K562 (cell line): ENCODE results near the gene MMEL1. TPM values are rescaled to one million over a fixed set of nuclear protein-coding genes. Genes with fewer than 3 reads are reported as not detected.

ENCODE experiments used
- ATAC-seq: fragments of 200-7000 bp; cut with Tn5 transposase; 3 replicates; pipeline ENCODE4 v1.9.1; 2020; ENCODE audit warnings: moderate library complexity
- BruUV-seq: library from RNA; stranded (reverse); fragments of 400-500 nt; replicated peaks from 2 replicates; lab custom pipeline; 2021; lab: Mats Ljungman, UMichigan
- CTCF ChIA-PET: fragments of 300-600 bp; formaldehyde crosslinking; extraction: SDS; loops from one replicate; lab custom pipeline; 2021; ENCODE audit warnings: low intra/inter-chr PET ratio; lab: Yijun Ruan, JAX
- POLR2A ChIA-PET: fragments of 300-600, 350-650 bp; sonication (Branson Sonifier 250); formaldehyde crosslinking; extraction: SDS; loops from one replicate; lab custom pipeline; 2021; ENCODE audit warnings: antibody characterized with exemption, inconsistent platforms; lab: Yijun Ruan, JAX
- DNase-seq, 4 experiments: peaks; one replicate each; pipeline versions ENCODE4 v3.0.0 to v3.0.0-alpha.2; 2011 to 2018; ENCODE audit warnings: low spot score in 3 of 4, mixed read lengths in 3 of 4; ENCODE audit errors: extremely low read depth in 1 of 4
- FAIRE-seq: peaks from 2 replicates; lab custom pipeline; 2011; peaks lifted over from hg19 to GRCh38; lab: Jason Lieb, UNC
- H2AFZ ChIP-seq: 2 replicates; pipeline ENCODE4 v1.6.0; 2011; ENCODE audit warnings: low read depth, low read length, control low read depth, inconsistent platforms
- H3K27ac ChIP-seq: fragments of 200-600 bp; 3 replicates; pipeline ENCODE4 v1.8.0; 2011; ENCODE audit warnings: low read depth, mild to moderate bottlenecking, control low read depth, inconsistent platforms, low read length, moderate library complexity, mixed read lengths; ENCODE audit errors: extremely low read depth
- H3K27me3 ChIP-seq, 2 experiments: fragments of 300-600 bp in 1 of 2; 2 replicates in 1 of 2; 3 replicates in 1 of 2; pipeline versions ENCODE4 v1.6.0 to v1.8.0; 2011; ENCODE audit warnings: inconsistent platforms in 2 of 2, low read length in 2 of 2, mild to moderate bottlenecking in 1 of 2, mixed read lengths in 1 of 2, moderate library complexity in 1 of 2; ENCODE audit not compliant: control insufficient read depth in 2 of 2, insufficient read depth in 2 of 2
- H3K36me3 ChIP-seq: fragments of 300-600 bp; 3 replicates; pipeline ENCODE4 v1.8.0; 2011; ENCODE audit warnings: mild to moderate bottlenecking, low read length, inconsistent platforms; ENCODE audit not compliant: control insufficient read depth, insufficient read depth
- H3K4me1 ChIP-seq, 2 experiments: fragments of 200-600 bp in 1 of 2; replicated peaks in 1 of 2; 2 replicates in 1 of 2; 3 replicates in 1 of 2; pipeline versions ENCODE4 v1.5.1 to v1.8.0; 2011; ENCODE audit warnings: inconsistent platforms in 2 of 2, low read length in 2 of 2, mild to moderate bottlenecking in 1 of 2, mixed read lengths in 1 of 2, moderate library complexity in 1 of 2; ENCODE audit not compliant: control insufficient read depth in 2 of 2, insufficient read depth in 2 of 2
- H3K4me2 ChIP-seq: 2 replicates; pipeline ENCODE4 v1.6.1; 2011; ENCODE audit warnings: low read length, control low read depth, inconsistent platforms, mixed read lengths; ENCODE audit not compliant: insufficient read depth
- H3K4me3 ChIP-seq: fragments of 200-600 bp; sonication (generic), shearing (Covaris generic); 2 replicates; pipeline ENCODE4 v1.5.1; 2016; ENCODE audit warnings: control low read depth, inconsistent platforms
- H3K79me2 ChIP-seq: fragments of 200-600 bp; 3 replicates; pipeline ENCODE4 v1.8.0; 2011; ENCODE audit warnings: low read length, inconsistent platforms; ENCODE audit not compliant: control insufficient read depth, insufficient read depth
- H3K9ac ChIP-seq, 2 experiments: 2 replicates each; pipeline versions ENCODE4 v1.6.0 to v1.6.1; 2011; ENCODE audit warnings: low read depth in 2 of 2, low read length in 2 of 2, control low read depth in 1 of 2, inconsistent platforms in 1 of 2, mild to moderate bottlenecking in 1 of 2, mixed read lengths in 1 of 2; ENCODE audit not compliant: insufficient read depth in 1 of 2
- H3K9me1 ChIP-seq: one replicate; pipeline ENCODE4 v1.6.0; 2011; ENCODE audit warnings: inconsistent platforms, mild to moderate bottlenecking, low read length, moderate library complexity; ENCODE audit not compliant: control insufficient read depth, insufficient read depth
- H3K9me3 ChIP-seq: replicated peaks from 2 replicates; pipeline ENCODE4 v1.5.1; 2011; ENCODE audit warnings: low read depth, low read length, inconsistent platforms; ENCODE audit not compliant: control insufficient read depth, insufficient read depth
- H4K20me1 ChIP-seq: replicated peaks from 2 replicates; pipeline ENCODE4 v1.6.1; 2011; ENCODE audit warnings: low read length, inconsistent platforms, mixed read lengths; ENCODE audit not compliant: control insufficient read depth, insufficient read depth
- C11orf30 ChIP-seq: fragments of 450-650 bp; IDR thresholded peaks from 2 replicates; pipeline ENCODE4 v1.6.1; 2016; ENCODE audit warnings: low read depth, mild to moderate bottlenecking
- CCNT2 ChIP-seq: IDR thresholded peaks from 2 replicates; pipeline ENCODE4 v1.6.1; 2011; ENCODE audit warnings: borderline replicate concordance, low read depth, mild to moderate bottlenecking, moderate library complexity, mixed read lengths, low read length; ENCODE audit not compliant: insufficient read length; ENCODE audit errors: extremely low read depth
- EP300 ChIP-seq: IDR thresholded peaks from 2 replicates; pipeline ENCODE4 v1.6.1; 2012; ENCODE audit warnings: low read length, improper control_type of control experiment
- MYC ChIP-seq, 2 experiments: fragments of 250-450 bp in 1 of 2; sonication (Bioruptor Pico) in 1 of 2; IDR thresholded peaks; 2 replicates each; pipeline versions ENCODE4 v1.5.1 to v1.6.1; 2012 to 2021; ENCODE audit warnings: low read depth in 2 of 2, borderline replicate concordance in 1 of 2, improper control_type of control experiment in 1 of 2, low read length in 1 of 2, mild to moderate bottlenecking in 1 of 2, moderate library complexity in 1 of 2
- NR4A1 ChIP-seq, 2 experiments: fragments of 250-450 bp in 1 of 2; fragments of 450-650 bp in 1 of 2; sonication (Bioruptor Pico) in 1 of 2; IDR thresholded peaks; 2 replicates each; pipeline versions ENCODE4 v1.4.0 to v1.6.1; 2016 to 2020; ENCODE audit warnings: mild to moderate bottlenecking in 2 of 2, missing compliant biosample characterization in 1 of 2, missing genetic modification characterization in 1 of 2, moderate library complexity in 1 of 2
- RB1 ChIP-seq: fragments of 450-650 bp; IDR thresholded peaks from 2 replicates; pipeline ENCODE4 v1.6.1; 2017; ENCODE audit warnings: low read depth, mild to moderate bottlenecking
- ZFX ChIP-seq: sonication (generic); formaldehyde crosslinking; IDR thresholded peaks from 2 replicates; pipeline ENCODE4 v1.8.0; 2022; ENCODE audit warnings: mild to moderate bottlenecking, missing genetic modification reagents, moderate library complexity
- ZNF3 ChIP-seq: fragments of 250-450 bp; sonication (Bioruptor Pico); IDR thresholded peaks from 2 replicates; pipeline ENCODE4 v1.5.0; 2021; ENCODE audit warnings: mild to moderate bottlenecking, moderate library complexity
- ZNF766 ChIP-seq: fragments of 200-800 bp; sonication (Bioruptor generic); conservative IDR thresholded peaks from 2 replicates; pipeline ENCODE4 v1.6.1; 2016; ENCODE audit warnings: missing genetic modification characterization, missing compliant biosample characterization
- ZNF778 ChIP-seq: fragments of 450-650 bp; formaldehyde crosslinking; IDR thresholded peaks from 2 replicates; pipeline ENCODE4 v1.4.0; 2020; ENCODE audit warnings: mild to moderate bottlenecking, moderate library complexity
- WGBS: fragments of 100-300 bp; shearing (Covaris generic); methylation state at CpG from one replicate; pipeline ENCODE4 v1.1.6; 2016; ENCODE audit warnings: low coverage, mixed read lengths; ENCODE audit not compliant: insufficient coverage; ENCODE audit errors: missing lambda C conversion rate; 5-methylcytosine and 5-hydroxymethylcytosine counted together
- in situ Hi-C: fragments of 300-500 bp; cut with MboI; formaldehyde crosslinking; loops from 4 replicates; pipeline ENCODE4 v1.15.0; 2018; ENCODE audit warnings: inconsistent platforms, mixed read lengths
- intact Hi-C: fragments of 100-400 bp; cut with micrococcal nuclease; formaldehyde crosslinking; loops from 2 replicates; pipeline ENCODE4 v1.14.2; 2022
- polyA plus RNA-seq, 8 experiments: library from polyadenylated mRNA; depleted of rRNA in 4 of 8; stranded (reverse) in 5 of 8; unstranded in 3 of 8; fragments of >200 nt; fragmentation: Nextera tagmentation in 2 of 8; fragmentation: Illumina TruSeq in 1 of 8; extraction: Ambion mirVana in 2 of 8; extraction: Trizol in 1 of 8; gene quantifications; 2 replicates each; pipeline versions ENCODE4 v1.2.1 to v1.2.3, GENCODE V29; 2011 to 2014; ENCODE audit warnings: inconsistent platforms in 1 of 8, missing spikeins in 1 of 8
- total RNA-seq, 7 experiments: library from RNA; depleted of rRNA in 6 of 7; stranded (reverse); fragments of >200 nt in 6 of 7; fragmentation: Illumina TruSeq in 2 of 7; extraction: Trizol in 2 of 7; gene quantifications; 2 replicates each; pipeline versions ENCODE4 v1.2.1 to v1.2.3, GENCODE V29; 2011 to 2021; ENCODE audit warnings: low replicate concordance in 1 of 7
- TF ChIP-seq, protein P1 (sequence below): sonication (generic); formaldehyde crosslinking; IDR thresholded peaks from 2 replicates; pipeline ENCODE4 v1.8.0; 2023; ENCODE audit warnings: missing genetic modification reagents, mild to moderate bottlenecking, borderline replicate concordance
- TF ChIP-seq, protein P2 (sequence below): sonication (generic); IDR thresholded peaks from 2 replicates; pipeline ENCODE4 v1.6.1; 2016

The MMEL1 gene
- total and polyA plus RNA-seq, 9 of the 15 experiments (the other 6 are each of a cell fraction or from before 2014, with no cell fraction given) = not detected

DNA sequence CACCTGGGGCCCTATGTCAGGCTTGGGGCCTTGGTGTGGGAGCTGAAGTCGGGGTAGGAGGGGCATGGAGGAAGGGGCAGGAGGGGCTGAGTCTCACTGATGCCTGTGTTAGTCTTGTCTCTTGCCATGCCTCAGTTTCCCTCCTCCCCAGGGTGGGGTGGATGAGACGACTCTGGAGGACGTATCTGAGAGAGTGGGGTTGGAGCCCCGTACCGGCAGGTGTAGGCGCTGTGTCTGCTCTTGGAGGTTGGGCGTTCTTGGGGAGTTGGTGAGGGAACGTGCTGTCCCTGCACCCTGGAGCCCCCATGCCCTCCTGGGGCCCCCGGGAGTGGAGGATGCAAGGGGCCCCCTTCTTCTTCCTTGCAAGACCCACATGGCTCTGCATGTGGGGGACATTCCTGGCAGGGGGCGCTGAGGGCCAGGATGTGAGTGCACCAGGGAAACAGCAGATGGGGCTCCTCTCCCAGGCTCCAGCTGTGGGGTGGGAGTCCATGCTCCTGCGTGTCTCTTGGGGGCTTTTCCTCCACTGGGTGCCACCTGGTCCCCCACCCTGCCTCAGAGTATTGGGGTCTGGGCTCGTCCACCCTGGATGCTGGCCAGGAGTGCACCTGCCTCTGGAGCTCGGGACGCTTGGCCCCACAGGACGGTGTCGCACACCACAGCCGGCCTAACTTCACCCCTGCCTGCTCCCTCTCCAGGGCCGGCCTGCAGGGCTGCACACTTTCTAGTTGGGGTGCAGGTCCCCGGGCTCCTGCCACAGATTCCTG lies 78.0 kb downstream of the MMEL1 start:
- Histone ChIP-seq H3K27ac (no peak overlapping the region), H3K36me3 (no peaks in the 10 kb centered on the region), H4K20me1 (no peaks in the 10 kb centered on the region), H3K79me2 (no peaks in the 10 kb centered on the region), H3K9me3 (no peaks in the 10 kb centered on the region), H3K4me3 (no peak overlapping the region), H3K27me3 (0 out of 5 replicates have a peak, but pooled peaks cover 0 to 4% of the 10 kb centered on the region in 2 experiments), H2AFZ (no peak overlapping the region), H3K4me2 (no peak overlapping the region), H3K4me1 (peaks cover 17 to 69% of the 10 kb centered on the region in 2 experiments; a peak in 4 of 5 replicates), H3K9me1 (no peaks in the 10 kb centered on the region), H3K9ac (no peak overlapping the region; a peak in 1 of 4 replicates)
- intact Hi-C loops (no loop called here), in situ Hi-C loops (no loop called here)
- WGBS = 26% methylated on average over 14 of the region's 19 CpGs
- ATAC-seq (peak; percentile 44), FAIRE-seq (no peak), DNase-seq (peak; percentile 48 to 57 (median 54))
- BruUV-seq = no TSS peak
- ChIA-PET CTCF (interaction anchor here (0.6 to 2.7 kb wide), 4 partner anchors 140 to 727 kb away, joined by 3 to 22 read pairs (median 5); no protein-coding TSS in a partner anchor), POLR2A (no interaction called here)
- TF ChIP-seq MYC (IDR thresholded peaks at IDR 0.05; ENCODE audit: low read depth, low read length) (peak; percentile 32; the same call in 1 of the 2 replicates), MYC (CRISPR knock-in tag; IDR thresholded peaks at IDR 0.05; ENCODE audit: borderline replicate concordance, low read depth) (no peak), EP300 (no peak), C11orf30 (no peak), RB1 (peak; percentile 18; the same call in 1 of the 2 replicates), ZNF3 (CRISPR knock-in tag) (no peak), ZNF766 (CRISPR knock-in tag) (no peak), NR4A1 (CRISPR knock-in tag; IDR thresholded peaks at IDR 0.05) (no peak), NR4A1 (tag; IDR thresholded peaks at IDR 0.05) (no peak), ZNF778 (CRISPR knock-in tag) (no peak), CCNT2 (no peak), ZFX (CRISPR knock-in tag) (no peak)
- TF ChIP-seq, protein P1, sequence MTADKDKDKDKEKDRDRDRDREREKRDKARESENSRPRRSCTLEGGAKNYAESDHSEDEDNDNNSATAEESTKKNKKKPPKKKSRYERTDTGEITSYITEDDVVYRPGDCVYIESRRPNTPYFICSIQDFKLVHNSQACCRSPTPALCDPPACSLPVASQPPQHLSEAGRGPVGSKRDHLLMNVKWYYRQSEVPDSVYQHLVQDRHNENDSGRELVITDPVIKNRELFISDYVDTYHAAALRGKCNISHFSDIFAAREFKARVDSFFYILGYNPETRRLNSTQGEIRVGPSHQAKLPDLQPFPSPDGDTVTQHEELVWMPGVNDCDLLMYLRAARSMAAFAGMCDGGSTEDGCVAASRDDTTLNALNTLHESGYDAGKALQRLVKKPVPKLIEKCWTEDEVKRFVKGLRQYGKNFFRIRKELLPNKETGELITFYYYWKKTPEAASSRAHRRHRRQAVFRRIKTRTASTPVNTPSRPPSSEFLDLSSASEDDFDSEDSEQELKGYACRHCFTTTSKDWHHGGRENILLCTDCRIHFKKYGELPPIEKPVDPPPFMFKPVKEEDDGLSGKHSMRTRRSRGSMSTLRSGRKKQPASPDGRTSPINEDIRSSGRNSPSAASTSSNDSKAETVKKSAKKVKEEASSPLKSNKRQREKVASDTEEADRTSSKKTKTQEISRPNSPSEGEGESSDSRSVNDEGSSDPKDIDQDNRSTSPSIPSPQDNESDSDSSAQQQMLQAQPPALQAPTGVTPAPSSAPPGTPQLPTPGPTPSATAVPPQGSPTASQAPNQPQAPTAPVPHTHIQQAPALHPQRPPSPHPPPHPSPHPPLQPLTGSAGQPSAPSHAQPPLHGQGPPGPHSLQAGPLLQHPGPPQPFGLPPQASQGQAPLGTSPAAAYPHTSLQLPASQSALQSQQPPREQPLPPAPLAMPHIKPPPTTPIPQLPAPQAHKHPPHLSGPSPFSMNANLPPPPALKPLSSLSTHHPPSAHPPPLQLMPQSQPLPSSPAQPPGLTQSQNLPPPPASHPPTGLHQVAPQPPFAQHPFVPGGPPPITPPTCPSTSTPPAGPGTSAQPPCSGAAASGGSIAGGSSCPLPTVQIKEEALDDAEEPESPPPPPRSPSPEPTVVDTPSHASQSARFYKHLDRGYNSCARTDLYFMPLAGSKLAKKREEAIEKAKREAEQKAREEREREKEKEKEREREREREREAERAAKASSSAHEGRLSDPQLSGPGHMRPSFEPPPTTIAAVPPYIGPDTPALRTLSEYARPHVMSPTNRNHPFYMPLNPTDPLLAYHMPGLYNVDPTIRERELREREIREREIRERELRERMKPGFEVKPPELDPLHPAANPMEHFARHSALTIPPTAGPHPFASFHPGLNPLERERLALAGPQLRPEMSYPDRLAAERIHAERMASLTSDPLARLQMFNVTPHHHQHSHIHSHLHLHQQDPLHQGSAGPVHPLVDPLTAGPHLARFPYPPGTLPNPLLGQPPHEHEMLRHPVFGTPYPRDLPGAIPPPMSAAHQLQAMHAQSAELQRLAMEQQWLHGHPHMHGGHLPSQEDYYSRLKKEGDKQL = no peak
- TF ChIP-seq, protein P2, sequence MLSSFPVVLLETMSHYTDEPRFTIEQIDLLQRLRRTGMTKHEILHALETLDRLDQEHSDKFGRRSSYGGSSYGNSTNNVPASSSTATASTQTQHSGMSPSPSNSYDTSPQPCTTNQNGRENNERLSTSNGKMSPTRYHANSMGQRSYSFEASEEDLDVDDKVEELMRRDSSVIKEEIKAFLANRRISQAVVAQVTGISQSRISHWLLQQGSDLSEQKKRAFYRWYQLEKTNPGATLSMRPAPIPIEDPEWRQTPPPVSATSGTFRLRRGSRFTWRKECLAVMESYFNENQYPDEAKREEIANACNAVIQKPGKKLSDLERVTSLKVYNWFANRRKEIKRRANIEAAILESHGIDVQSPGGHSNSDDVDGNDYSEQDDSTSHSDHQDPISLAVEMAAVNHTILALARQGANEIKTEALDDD = no peak
